HG03432 (cell line): Measurements from ENCODE around the gene CNNM3.

Experiments used
- ATAC-seq: cut with Tn5 transposase; IDR thresholded peaks from one replicate; pipeline ENCODE4 v1.9.1; 2021; ENCODE audit warnings: mild to moderate bottlenecking, moderate library complexity; ENCODE audit not compliant: unreplicated experiment

The CNNM3 gene

GRCh38 chr2:96874198-96874831 lies 58.2 kb downstream of the CNNM3 start:
- ATAC-seq = peak; percentile 64

- no peak for ATAC-seq
Observed at GRCh38 chr2:96875498-96876268, 59.6 kb downstream of the CNNM3 start.

DNA sequence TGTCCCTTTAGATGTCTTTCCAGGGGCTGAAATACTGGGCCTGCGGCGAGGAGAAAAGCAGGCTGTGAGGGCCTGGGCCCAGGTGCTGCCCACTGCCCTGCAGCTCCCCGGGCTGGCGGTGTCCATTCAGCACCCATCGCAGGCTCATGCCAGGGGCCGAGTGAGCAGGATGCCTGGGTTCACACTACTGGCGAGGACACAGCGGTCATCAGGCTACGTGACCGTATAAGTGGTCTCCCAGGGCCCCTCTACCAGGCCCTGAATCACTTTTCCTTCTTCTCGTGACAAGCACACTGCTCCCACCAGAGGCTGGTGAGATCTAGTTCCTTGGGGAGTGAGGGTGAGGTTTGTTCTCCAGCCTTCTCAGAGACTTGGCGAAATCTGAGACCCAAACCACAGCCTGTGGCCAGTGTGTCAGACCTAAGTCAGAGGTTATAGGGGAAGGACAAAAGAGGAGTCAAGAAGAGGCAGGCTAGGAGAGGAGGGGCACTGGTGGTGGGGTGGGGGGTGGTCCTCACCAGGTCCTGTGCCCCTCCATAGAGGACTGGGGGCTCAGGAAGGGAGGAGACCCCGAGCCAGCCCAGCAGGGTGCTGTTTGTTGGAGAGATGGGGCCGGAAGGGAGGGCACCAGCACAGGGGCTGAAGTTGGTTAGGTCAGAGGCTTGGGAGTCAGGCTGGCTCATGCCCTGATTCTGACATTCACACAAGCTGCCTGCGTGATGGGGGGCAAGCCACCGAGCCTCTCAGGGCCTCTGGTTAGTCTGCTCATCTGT lies 60.4 kb downstream of the CNNM3 start:
- ATAC-seq = no peak

GRCh38 chr2:96877042-96877451 lies 61.0 kb downstream of the CNNM3 start:
- no peak for ATAC-seq

DNA sequence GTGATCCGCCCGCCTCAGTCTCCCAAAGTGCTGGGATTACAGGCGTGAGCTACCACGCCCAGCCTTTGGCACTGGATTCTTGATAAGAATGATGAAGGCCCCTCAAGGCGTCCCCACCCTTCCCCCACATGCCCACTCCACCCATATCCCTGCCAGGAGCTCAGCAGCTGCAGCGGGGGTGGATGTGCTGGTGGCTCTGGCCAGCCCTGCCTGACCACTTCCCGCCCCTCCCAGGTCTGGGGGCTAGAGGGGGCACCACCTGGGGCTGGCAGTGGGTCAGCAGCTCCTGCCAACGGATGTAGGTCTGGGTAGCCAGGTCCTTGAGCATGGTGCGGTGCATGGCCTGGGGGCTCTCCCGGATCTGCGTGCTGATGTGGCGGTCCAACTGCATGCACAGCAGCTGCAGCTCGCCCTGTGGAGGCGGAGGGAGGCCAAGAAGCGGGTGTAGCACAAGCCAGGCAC lies 61.6 kb downstream of the CNNM3 start:
- no peak for ATAC-seq

DNA sequence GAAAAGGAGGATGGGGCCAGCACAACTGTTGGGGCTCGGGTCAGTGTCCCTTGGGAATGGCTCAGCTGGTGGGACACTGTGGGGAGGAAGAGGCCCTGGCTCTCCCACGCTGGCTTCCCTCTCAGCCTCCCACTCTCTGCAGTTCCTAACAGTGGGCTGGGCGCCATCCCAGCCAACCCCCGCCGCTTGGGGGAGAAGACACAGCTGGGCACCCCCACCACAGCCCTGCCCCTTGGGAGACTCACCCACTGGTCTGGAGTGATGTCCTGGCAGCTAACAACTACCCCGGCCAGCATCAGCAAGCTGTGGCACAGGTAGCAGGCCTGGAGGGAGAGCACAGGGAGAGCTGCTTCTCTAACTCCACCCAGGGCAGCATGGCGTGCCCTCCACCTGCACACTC lies 62.1 kb downstream of the CNNM3 start:
- no peak for ATAC-seq

GRCh38 chr2:96878796-96879544 lies 62.9 kb downstream of the CNNM3 start:
- no peak for ATAC-seq

- no peak for ATAC-seq
Observed at GRCh38 chr2:96879545-96880040, 63.5 kb downstream of the CNNM3 start.

- ATAC-seq = no peak
Observed at GRCh38 chr2:96880891-96881273, 64.8 kb downstream of the CNNM3 start.

- ATAC-seq = no peak
Observed at GRCh38 chr2:96881349-96882195, 65.5 kb downstream of the CNNM3 start.

DNA sequence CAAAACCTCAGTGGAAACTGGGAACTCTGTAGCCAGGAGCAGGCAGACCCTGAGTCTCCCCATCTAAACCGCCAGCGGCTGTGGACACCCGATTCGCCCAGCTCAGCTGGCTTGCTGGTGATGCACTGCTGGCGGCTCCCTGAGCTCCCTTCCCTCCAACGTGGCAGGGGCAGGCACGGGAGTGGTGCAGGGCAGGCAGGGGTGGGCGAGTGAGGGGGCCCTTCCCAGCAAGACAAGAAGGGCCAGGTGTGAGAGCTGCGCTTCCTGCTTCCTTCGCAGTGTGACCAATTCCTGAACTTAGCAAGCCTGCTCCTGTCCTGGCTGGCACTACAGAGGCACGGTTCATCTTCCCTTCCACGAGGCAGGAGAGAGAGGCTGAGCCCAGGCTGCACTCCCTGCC lies 66.2 kb downstream of the CNNM3 start:
- no peak for ATAC-seq

GRCh38 chr2:96882906-96883305 lies 66.8 kb downstream of the CNNM3 start:
- ATAC-seq = no peak

DNA sequence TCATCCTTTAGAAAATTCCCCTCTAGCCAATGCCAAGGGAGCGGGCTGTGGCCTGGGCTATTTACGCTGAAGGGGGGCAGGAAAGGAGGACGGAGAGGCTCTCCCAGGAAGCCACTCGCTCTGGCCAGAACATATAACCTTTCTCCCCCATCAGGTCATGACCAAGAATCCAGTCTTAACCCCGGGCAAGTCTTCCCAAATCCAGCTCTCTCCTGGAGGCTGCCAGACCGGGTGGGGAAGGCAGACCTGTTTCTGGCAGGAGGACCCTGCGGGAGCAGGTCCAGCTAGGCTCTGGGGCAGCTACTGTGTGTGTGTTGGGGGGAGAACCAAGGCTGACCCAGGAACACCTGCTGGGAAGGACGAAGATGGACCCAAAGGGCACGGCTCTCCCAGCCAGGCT lies 67.2 kb downstream of the CNNM3 start:
- no peak for ATAC-seq
